Fibroblast of the aortic adventitia (primary cell): Measurements from ENCODE around the gene VEZF1. TPM values are rescaled to one million over a fixed set of nuclear protein-coding genes. Genes with fewer than 3 reads are reported as not detected.
"Not testable (repeated sequence)": the region's sequence is repeated elsewhere in the genome, so short reads cannot be mapped to it uniquely, and the experiment has no call there.

ENCODE experiments used
- DNase-seq: peaks from one replicate; pipeline ENCODE4 v3.0.0-alpha.2; 2010; ENCODE audit warnings: low read depth
- H3K4me3 ChIP-seq: 2 replicates; pipeline ENCODE4 v1.5.1; 2011; ENCODE audit warnings: low read depth, mild to moderate bottlenecking, control low read depth, low read length, moderate library complexity
- CTCF ChIP-seq: IDR thresholded peaks from 2 replicates; pipeline ENCODE4 v1.5.1; 2011; ENCODE audit warnings: mild to moderate bottlenecking, low read length, control low read depth, inconsistent platforms; ENCODE audit not compliant: insufficient read depth
- total RNA-seq: library from RNA; depleted of rRNA; stranded (reverse); fragments of >200 nt; gene quantifications from 2 replicates; pipeline ENCODE4 v1.2.3, GENCODE V29; 2012; ENCODE audit warnings: low replicate concordance

VEZF1 gene
- total RNA-seq, 1 donor: 76.2 TPM

DNA sequence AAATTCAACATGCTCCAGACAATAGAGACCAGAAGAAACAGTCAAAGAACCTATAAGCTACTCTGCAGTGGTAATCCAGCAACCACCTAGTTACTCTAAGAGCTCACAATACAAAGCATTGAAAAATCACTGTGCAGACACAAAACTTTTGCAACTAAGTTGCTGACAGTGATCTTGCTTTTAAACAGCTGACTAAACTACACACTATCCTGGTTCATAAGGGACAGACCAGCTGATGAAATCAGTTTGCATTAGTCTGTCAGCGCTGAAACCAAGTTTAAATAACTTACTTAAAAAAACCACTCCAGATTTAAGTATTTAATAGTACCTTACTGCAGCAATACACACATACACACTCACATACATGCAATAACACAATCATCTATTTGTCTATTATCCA is 4.6 kb downstream of the VEZF1 start:
- H3K4me3 ChIP-seq: no peak overlapping the region
- no peak for TF ChIP-seq CTCF
- no peak for DNase-seq

GRCh38 chr17:57982452-57983170 is 5.4 kb downstream of the VEZF1 start:
- no peak for TF ChIP-seq CTCF
- no peak for DNase-seq
- H3K4me3 ChIP-seq: no peak overlapping the region

GRCh38 chr17:57980522-57980921 is 7.5 kb downstream of the VEZF1 start:
- no peak for DNase-seq
- no peak for TF ChIP-seq CTCF
- H3K4me3 ChIP-seq: no peak overlapping the region

DNA sequence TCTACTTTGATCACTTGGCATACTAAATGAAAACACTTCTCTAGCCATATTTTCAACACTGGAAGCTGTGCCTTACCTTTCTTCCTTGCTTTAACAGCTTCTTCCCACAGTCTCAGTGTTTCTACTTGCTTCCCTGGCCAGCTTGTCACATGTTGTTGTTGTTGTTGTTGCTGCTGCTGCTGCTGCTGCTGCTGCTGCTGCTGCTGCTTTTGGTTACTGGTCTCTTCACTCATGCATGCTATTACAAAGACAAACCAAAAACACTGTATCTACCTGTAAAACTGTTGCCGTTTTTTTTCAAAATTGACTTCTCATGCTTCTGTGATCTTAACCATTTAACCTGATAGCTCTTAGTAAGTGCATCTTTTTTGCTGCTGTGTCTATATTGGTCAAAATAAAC is 9.0 kb downstream of the VEZF1 start:
- DNase-seq: no peak
- H3K4me3 ChIP-seq: no peak overlapping the region
- TF ChIP-seq CTCF: no peak

DNA sequence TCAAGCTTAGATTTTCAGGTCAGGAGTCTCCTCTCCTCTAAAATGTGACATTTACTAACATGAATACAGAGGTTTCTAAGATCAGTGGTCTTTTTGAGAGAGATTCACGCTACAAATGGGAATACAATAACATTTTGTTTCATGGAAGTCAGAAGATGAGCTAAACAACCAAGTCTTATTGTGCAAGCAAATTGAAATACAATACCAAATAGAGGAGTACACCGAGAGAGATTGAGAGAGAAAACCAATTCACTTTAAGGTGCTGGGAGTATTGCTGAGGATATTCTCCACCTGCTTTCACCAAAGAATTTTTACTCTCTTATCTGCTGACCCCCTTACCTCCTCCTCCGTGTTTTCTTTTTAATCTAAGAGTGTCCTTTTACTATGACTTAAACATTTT is 11.5 kb downstream of the VEZF1 start:
- H3K4me3 ChIP-seq: no peak overlapping the region
- no peak for DNase-seq
- no peak for TF ChIP-seq CTCF

- no peak for TF ChIP-seq CTCF
- no peak overlapping the region for H3K4me3 ChIP-seq
- peak; percentile 57 for DNase-seq
Observed at GRCh38 chr17:57975044-57975443, 13.0 kb downstream of the VEZF1 start.

GRCh38 chr17:57974053-57974824 is 13.8 kb downstream of the VEZF1 start:
- DNase-seq, H3K4me3 ChIP-seq: not testable (repeated sequence)
